Measurements from ENCODE around the gene KRT17. TPM values are rescaled to one million over a fixed set of nuclear protein-coding genes. Genes with fewer than 3 reads are reported as not detected.
A peak's percentile ranks its signal among the peaks of the same experiment; 100 is the strongest.

The KRT17 gene
- total and polyA plus RNA-seq, 12 donors, result 0.39 to 1.3 (median 0.55) TPM; not detected in 7

DNA sequence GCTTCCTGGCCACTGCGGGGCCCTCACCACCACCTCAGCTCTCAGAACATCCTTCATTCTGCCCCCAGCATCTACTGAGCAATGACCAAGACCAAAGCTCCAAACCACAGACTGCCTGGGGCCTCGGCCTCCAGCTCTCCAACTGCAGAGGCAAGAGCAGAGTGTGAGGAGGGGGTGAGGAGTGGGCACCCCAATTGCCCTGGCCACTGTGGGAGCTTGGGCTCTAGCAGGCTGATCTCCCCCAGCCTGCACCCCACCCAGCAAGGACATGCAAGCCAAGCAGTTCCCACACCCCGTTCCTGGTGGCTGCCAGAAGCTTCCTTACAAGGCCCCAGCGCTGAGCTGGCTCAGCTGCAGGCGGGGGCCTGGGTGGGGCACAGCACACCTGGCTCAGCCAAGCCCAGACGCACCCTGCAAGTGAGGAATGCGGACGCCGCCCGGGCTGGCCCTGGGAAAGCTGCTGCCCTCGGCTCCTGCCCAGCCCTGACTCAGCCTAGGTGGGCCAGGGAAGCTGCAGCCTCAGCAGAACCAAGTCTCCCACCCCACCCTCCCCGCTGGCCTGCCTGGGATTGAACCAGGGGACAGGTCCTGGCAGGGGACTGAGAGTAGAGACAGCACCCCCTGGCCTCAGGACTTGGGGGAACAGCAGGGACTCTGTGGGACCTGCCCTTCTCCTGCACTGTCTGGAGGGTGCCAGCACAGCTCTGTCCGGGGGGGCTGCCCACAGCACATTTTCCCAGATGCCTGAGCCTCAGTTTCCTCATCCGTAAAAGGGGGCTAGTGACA lies 29.7 kb upstream of the KRT17 start:
- no peak for DNase-seq
- H3K4me3 ChIP-seq, result no peak overlapping the region
- intact Hi-C loops (cut with DNase I), result loop anchor here in 1 of 2 donors (10.0 kb wide), 2 partner anchors 329 to 849 kb away; no protein-coding TSS in a partner anchor
- H3K9me3 ChIP-seq (replicated peaks in 1 of 3), result no peaks in the 10 kb centered on the region
- peak overlapping the region in 1 of 5 donors; percentile 58 for H3K27ac ChIP-seq
- TF ChIP-seq, protein P1, sequence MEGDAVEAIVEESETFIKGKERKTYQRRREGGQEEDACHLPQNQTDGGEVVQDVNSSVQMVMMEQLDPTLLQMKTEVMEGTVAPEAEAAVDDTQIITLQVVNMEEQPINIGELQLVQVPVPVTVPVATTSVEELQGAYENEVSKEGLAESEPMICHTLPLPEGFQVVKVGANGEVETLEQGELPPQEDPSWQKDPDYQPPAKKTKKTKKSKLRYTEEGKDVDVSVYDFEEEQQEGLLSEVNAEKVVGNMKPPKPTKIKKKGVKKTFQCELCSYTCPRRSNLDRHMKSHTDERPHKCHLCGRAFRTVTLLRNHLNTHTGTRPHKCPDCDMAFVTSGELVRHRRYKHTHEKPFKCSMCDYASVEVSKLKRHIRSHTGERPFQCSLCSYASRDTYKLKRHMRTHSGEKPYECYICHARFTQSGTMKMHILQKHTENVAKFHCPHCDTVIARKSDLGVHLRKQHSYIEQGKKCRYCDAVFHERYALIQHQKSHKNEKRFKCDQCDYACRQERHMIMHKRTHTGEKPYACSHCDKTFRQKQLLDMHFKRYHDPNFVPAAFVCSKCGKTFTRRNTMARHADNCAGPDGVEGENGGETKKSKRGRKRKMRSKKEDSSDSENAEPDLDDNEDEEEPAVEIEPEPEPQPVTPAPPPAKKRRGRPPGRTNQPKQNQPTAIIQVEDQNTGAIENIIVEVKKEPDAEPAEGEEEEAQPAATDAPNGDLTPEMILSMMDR (IDR thresholded peaks at IDR 0.05), result no peak
- no peak for TF ChIP-seq POLR2A (IDR thresholded peaks at IDR 0.05)
- H3K27me3 ChIP-seq, result no peaks in the 10 kb centered on the region
- WGBS, 4 donors, result 70 to 83% (median 79%) methylated on average over 1 to 14 of the region's 14 CpGs
- H3K4me1 ChIP-seq (replicated peaks in 1 of 2), result no peaks in the 10 kb centered on the region
- no peaks in the 10 kb centered on the region for H3K36me3 ChIP-seq (replicated peaks in 1 of 2)

DNA sequence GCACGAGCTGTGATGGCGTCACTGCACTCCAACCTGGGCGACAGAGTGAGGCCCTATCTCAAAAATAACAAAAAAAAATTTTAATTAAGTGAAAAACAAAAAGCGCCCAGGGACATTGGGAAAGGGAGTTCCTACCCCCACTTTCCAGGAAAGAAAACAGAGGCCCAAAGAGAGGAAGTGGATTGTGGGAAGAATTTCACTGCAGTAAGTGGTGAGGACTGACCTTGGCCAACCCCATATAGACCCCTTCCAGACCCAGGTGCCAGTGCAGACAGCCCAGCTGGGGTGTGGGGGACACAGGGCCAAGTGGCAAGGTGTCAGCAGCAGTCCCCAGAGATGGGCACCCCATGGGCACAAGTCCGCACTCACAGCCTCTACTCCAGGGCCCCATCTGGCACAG lies 29.0 kb upstream of the KRT17 start:
- no peaks in the 10 kb centered on the region for H3K9me3 ChIP-seq (replicated peaks in 1 of 3)
- intact Hi-C loops (cut with DNase I), result loop anchor here in 1 of 2 donors (10.0 kb wide), 2 partner anchors 329 to 849 kb away; no protein-coding TSS in a partner anchor
- no peak for DNase-seq
- no peaks in the 10 kb centered on the region for H3K27me3 ChIP-seq
- H3K36me3 ChIP-seq (replicated peaks in 1 of 2), result no peaks in the 10 kb centered on the region
- WGBS, 4 donors, result 76 to 87% (median 84%) methylated on average over 4 to 5 of the region's 5 CpGs
- peaks cover 2 to 4% of the 10 kb centered on the region in 2 donors for H3K4me1 ChIP-seq (replicated peaks in 1 of 2)
- H3K27ac ChIP-seq, result no peak overlapping the region
- no peak for TF ChIP-seq POLR2A (IDR thresholded peaks at IDR 0.05)
- TF ChIP-seq, protein P1 (IDR thresholded peaks at IDR 0.05), result no peak
- H3K4me3 ChIP-seq, result no peak overlapping the region

DNA sequence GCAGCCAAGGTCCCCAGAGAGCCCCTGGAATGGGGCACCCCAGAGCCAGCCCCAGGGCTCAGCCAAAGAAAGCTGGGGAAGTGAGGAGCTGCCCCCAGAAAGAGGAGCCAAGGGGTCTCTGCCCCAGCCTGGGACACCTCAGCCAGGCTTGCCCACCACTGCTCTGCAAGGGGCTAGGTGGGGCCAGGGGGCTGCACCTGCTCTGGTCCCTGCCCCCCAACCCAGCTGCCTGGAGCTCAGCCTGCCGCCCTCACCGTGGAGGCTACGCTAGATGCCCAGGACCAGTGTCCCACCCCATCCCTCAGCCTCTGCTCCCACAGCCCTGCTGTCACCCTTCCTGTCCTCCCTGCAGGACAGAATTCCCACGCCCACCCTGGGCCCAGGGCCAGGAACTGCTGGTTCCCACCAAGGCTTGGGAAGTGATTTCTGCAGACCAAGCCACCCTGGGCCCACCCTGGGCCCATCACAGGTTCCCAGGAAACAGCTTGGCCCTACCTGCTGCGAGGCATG lies 28.1 kb upstream of the KRT17 start:
- H3K9me3 ChIP-seq (replicated peaks in 1 of 3), result no peaks in the 10 kb centered on the region
- TF ChIP-seq POLR2A (IDR thresholded peaks at IDR 0.05), result no peak
- TF ChIP-seq, protein P1 (IDR thresholded peaks at IDR 0.05), result no peak
- no peaks in the 10 kb centered on the region for H3K36me3 ChIP-seq (replicated peaks in 1 of 2)
- H3K27ac ChIP-seq, result no peak overlapping the region
- no peak overlapping the region for H3K4me3 ChIP-seq
- peaks cover 7 to 9% of the 10 kb centered on the region in 2 donors for H3K4me1 ChIP-seq (replicated peaks in 1 of 2)
- H3K27me3 ChIP-seq, result no peaks in the 10 kb centered on the region
- DNase-seq, result no peak
- intact Hi-C loops (cut with DNase I), result loop anchor here in 1 of 2 donors (10.0 kb wide), 2 partner anchors 328 to 848 kb away; no protein-coding TSS in a partner anchor
- WGBS, 4 donors, result 71 to 83% (median 81%) methylated on average over 1 to 5 of the region's 5 CpGs

DNA sequence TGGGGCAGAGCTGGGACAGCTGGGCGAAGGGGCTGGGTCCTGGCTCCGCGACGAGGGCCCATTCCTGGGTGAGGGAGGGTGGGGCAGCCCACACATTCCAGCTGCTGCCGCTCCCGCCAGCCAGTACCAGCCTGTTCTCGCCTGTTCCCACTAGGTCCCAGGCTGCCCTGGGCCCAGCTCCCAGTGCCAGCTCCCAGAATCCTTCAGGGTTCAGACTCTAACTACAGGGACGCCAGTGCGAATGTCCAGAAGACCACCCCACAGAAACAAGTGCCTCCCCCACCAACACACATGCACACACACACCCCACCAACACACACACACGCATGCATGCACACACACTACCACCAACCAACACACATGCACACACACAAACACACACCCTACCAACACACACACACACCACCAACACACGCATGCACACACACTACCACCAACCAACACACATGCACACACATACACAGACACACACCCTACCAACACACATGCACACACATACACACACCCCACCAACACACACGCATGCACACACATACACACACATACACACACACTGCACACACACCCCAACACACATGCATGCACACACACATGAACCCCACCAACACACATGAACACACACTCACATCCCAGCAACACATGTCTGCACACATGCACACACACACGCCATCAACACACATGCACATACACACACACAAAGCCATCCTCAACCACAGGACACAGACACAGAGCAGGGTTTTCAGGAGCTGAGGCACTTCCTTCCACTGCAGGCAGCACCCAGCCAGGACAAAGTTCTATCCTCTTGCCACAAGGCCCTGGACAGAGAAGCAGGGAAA lies 27.5 kb upstream of the KRT17 start:
- peak overlapping the region in 1 of 5 donors; percentile 61 for H3K27ac ChIP-seq
- H3K27me3 ChIP-seq, result no peaks in the 10 kb centered on the region

More for the DNA sequence above, 27.5 kb upstream of the KRT17 start:
- DNase-seq, result no peak
- intact Hi-C loops (cut with DNase I), result loop anchor here in 1 of 2 donors (10.0 kb wide), 2 partner anchors 327 to 847 kb away; no protein-coding TSS in a partner anchor
- Histone ChIP-seq H3K4me1 (replicated peaks in 1 of 2) (peaks cover 7 to 9% of the 10 kb centered on the region in 2 donors), H3K9me3 (replicated peaks in 1 of 3) (no peaks in the 10 kb centered on the region), H3K4me3 (no peak overlapping the region), H3K36me3 (replicated peaks in 1 of 2) (no peaks in the 10 kb centered on the region)
- TF ChIP-seq, protein P1 (IDR thresholded peaks at IDR 0.05), result no peak
- no peak for TF ChIP-seq POLR2A (IDR thresholded peaks at IDR 0.05)
- 73 to 90% (median 87%) methylated on average over 6 to 13 of the region's 13 CpGs for WGBS, 4 donors

All from adrenal gland (tissue), 12 donors.